MM.1S (cell line): Measurements from ENCODE around the gene TIMP4.

Source experiments
- DNase-seq: peaks from one replicate; pipeline ENCODE4 v3.0.0-alpha.2; 2015
- H2AFZ ChIP-seq: fragments of 300-600 bp; sonication (generic); 2 replicates; pipeline ENCODE4 v1.6.0; 2016; ENCODE audit warnings: antibody characterized with exemption, low read length
- H3F3A ChIP-seq: fragments of 300-600 bp; sonication (generic); 2 replicates; pipeline ENCODE4 v1.6.1; 2016; ENCODE audit warnings: mild to moderate bottlenecking, antibody characterized with exemption, low read length, moderate library complexity, mixed read lengths; ENCODE audit not compliant: insufficient read depth
- H3K27ac ChIP-seq: fragments of 300-600 bp; sonication (generic); 2 replicates; pipeline ENCODE4 v1.5.1; 2016; ENCODE audit warnings: mild to moderate bottlenecking, low read length
- H3K27me3 ChIP-seq: fragments of 300-600 bp; sonication (generic); replicated peaks from 2 replicates; pipeline ENCODE4 v1.6.0; 2016; ENCODE audit warnings: low read length; ENCODE audit not compliant: insufficient read depth
- H3K36me3 ChIP-seq: fragments of 300-600 bp; sonication (generic); replicated peaks from 2 replicates; pipeline ENCODE4 v1.6.1; 2016; ENCODE audit warnings: mild to moderate bottlenecking, low read length, mixed read lengths; ENCODE audit not compliant: insufficient read depth
- H3K4me1 ChIP-seq: fragments of 300-600 bp; sonication (generic); 2 replicates; pipeline ENCODE4 v1.6.1; 2016; ENCODE audit warnings: low read length, mixed read lengths
- H3K4me2 ChIP-seq: fragments of 300-600 bp; sonication (generic); 2 replicates; pipeline ENCODE4 v1.6.0; 2016; ENCODE audit warnings: low read depth, low read length
- H3K4me3 ChIP-seq: fragments of 300-600 bp; sonication (generic); 2 replicates; pipeline ENCODE4 v1.5.1; 2016; ENCODE audit warnings: low read length, mixed read lengths
- H3K79me2 ChIP-seq: fragments of 300-600 bp; sonication (generic); 2 replicates; pipeline ENCODE4 v1.6.1; 2016; ENCODE audit warnings: mixed run types, low read length, mixed read lengths
- H3K9ac ChIP-seq: fragments of 300-600 bp; sonication (generic); 2 replicates; pipeline ENCODE4 v1.6.1; 2016; ENCODE audit warnings: low read length, mixed read lengths
- H3K9me2 ChIP-seq: fragments of 300-600 bp; sonication (generic); replicated peaks from 2 replicates; pipeline ENCODE4 v1.6.1; 2016; ENCODE audit warnings: mild to moderate bottlenecking, low read length, mixed read lengths; ENCODE audit not compliant: insufficient read depth
- H3K9me3 ChIP-seq: fragments of 300-600 bp; sonication (generic); replicated peaks from 2 replicates; pipeline ENCODE4 v1.6.1; 2016; ENCODE audit warnings: mild to moderate bottlenecking, low read length, mixed read lengths; ENCODE audit not compliant: insufficient read depth
- H4K20me1 ChIP-seq: fragments of 300-600 bp; sonication (generic); 2 replicates; pipeline ENCODE4 v1.6.1; 2016; ENCODE audit warnings: mild to moderate bottlenecking, low read length, moderate library complexity, mixed read lengths; ENCODE audit not compliant: insufficient read depth
- EZH2 ChIP-seq: fragments of 300-600 bp; sonication (generic); optimal IDR thresholded peaks from 2 replicates; pipeline ENCODE3; 2017; ENCODE audit warnings: low read depth, mild to moderate bottlenecking, antibody characterized with exemption, low read length, mixed read lengths
- EZH2phosphoT487 ChIP-seq: fragments of 300-600 bp; sonication (generic); IDR thresholded peaks from 2 replicates; pipeline ENCODE4 v1.6.1; 2018; ENCODE audit warnings: antibody characterized with exemption, low read length
- TF ChIP-seq, protein P1 (sequence below): fragments of 300-600 bp; sonication (generic); IDR thresholded peaks from 2 replicates; pipeline ENCODE4 v1.5.1; 2016; ENCODE audit warnings: antibody characterized with exemption, low read length, mixed read lengths

Gene TIMP4

DNA sequence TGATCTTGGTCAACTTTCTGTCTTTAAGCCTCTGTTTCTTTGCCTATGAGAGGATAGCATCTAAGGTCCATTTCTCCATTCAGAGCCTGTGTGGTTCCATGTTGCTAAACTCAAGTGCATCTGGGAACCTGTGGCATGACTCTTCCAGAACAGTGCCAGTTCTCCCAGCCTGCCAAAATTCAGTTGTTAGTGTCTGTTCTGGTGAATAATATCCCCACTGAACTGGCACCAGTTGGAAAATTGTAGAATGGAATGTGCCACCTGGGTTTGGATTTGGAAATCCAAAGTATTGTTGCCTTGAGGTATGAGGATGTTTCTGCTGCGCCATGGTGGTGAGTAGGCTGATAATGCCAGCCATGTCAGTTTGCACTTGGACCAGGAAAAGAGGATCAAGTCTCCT lies 31.3 kb downstream of the TIMP4 start:
- Histone ChIP-seq H3K79me2 (no peaks in the 10 kb centered on the region), H2AFZ (no peak overlapping the region), H3K27me3 (no peaks in the 10 kb centered on the region), H4K20me1 (no peaks in the 10 kb centered on the region), H3K9ac (no peak overlapping the region), H3K9me3 (no peaks in the 10 kb centered on the region), H3K4me1 (no peaks in the 10 kb centered on the region), H3K36me3 (no peaks in the 10 kb centered on the region), H3K4me3 (no peak overlapping the region), H3K4me2 (no peak overlapping the region), H3F3A (no peaks in the 10 kb centered on the region), H3K27ac (no peak overlapping the region), H3K9me2 (no peaks in the 10 kb centered on the region)
- DNase-seq = no peak
- no peak for TF ChIP-seq EZH2
- TF ChIP-seq EZH2phosphoT487 = no peak
- TF ChIP-seq, protein P1, sequence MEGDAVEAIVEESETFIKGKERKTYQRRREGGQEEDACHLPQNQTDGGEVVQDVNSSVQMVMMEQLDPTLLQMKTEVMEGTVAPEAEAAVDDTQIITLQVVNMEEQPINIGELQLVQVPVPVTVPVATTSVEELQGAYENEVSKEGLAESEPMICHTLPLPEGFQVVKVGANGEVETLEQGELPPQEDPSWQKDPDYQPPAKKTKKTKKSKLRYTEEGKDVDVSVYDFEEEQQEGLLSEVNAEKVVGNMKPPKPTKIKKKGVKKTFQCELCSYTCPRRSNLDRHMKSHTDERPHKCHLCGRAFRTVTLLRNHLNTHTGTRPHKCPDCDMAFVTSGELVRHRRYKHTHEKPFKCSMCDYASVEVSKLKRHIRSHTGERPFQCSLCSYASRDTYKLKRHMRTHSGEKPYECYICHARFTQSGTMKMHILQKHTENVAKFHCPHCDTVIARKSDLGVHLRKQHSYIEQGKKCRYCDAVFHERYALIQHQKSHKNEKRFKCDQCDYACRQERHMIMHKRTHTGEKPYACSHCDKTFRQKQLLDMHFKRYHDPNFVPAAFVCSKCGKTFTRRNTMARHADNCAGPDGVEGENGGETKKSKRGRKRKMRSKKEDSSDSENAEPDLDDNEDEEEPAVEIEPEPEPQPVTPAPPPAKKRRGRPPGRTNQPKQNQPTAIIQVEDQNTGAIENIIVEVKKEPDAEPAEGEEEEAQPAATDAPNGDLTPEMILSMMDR = no peak

DNA sequence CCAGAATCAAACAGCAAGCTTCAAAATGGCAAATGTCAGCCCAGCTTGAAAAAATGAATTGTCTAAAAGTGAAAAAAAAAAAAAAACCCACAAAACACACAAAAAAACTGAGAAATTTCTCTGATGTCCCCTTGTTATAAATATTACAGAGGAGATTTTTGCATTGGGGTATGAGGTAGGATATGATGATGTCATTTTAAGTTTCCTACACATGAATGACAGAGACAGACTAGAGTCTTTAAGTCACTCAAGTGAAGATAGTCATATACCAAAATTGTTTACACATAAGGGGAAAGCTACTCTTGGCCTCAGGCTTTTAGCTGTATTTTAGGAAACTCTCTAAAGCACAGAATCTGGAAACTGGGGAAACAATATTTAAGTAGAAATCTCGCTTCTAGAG lies 32.9 kb downstream of the TIMP4 start:
- no peaks in the 10 kb centered on the region for H3K9me2 ChIP-seq
- no peaks in the 10 kb centered on the region for H3K27me3 ChIP-seq
- no peak for DNase-seq
- H4K20me1 ChIP-seq = no peaks in the 10 kb centered on the region
- no peak overlapping the region for H3K4me3 ChIP-seq
- no peak overlapping the region for H3K9ac ChIP-seq
- no peak overlapping the region for H3K4me2 ChIP-seq
- no peaks in the 10 kb centered on the region for H3K79me2 ChIP-seq
- TF ChIP-seq EZH2phosphoT487 (no peak), EZH2 (no peak)
- TF ChIP-seq, protein P1 = no peak
- H3K9me3 ChIP-seq = no peaks in the 10 kb centered on the region
- no peaks in the 10 kb centered on the region for H3F3A ChIP-seq
- H3K27ac ChIP-seq = no peak overlapping the region
- H3K36me3 ChIP-seq = no peaks in the 10 kb centered on the region
- no peaks in the 10 kb centered on the region for H3K4me1 ChIP-seq
- no peak overlapping the region for H2AFZ ChIP-seq

DNA sequence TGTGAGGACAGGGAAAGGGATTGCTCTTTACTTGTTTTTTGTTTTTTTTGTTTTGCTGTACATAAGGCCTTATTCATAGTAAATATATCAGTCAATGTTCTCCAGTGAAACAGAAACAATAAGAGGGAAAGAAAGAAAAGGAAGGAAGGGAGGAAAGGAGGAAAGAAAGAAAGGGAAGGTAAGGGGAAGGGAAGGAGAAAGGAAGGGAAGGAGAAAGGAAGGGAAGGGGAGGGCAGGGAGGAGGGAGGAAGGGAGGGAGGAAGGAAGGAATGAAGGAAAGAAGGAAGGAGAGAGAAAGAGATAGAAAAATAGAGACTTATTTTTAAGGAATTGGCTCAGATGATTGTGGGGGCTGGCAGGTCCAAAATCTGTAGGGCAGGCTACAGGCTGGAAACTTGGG lies 37.2 kb downstream of the TIMP4 start:
- H4K20me1 ChIP-seq = no peaks in the 10 kb centered on the region
- no peaks in the 10 kb centered on the region for H3F3A ChIP-seq
- H3K4me2 ChIP-seq = no peak overlapping the region
- no peaks in the 10 kb centered on the region for H3K4me1 ChIP-seq
- H3K27me3 ChIP-seq = no peaks in the 10 kb centered on the region
- no peak for TF ChIP-seq EZH2phosphoT487
- TF ChIP-seq, protein P1 = no peak
- TF ChIP-seq EZH2 = no peak
- no peak overlapping the region for H3K27ac ChIP-seq
- H3K4me3 ChIP-seq = no peak overlapping the region
- no peak overlapping the region for H3K9ac ChIP-seq
- H3K9me2 ChIP-seq = no peaks in the 10 kb centered on the region
- H2AFZ ChIP-seq = no peak overlapping the region
- no peaks in the 10 kb centered on the region for H3K79me2 ChIP-seq
- no peak for DNase-seq
- no peaks in the 10 kb centered on the region for H3K9me3 ChIP-seq
- no peaks in the 10 kb centered on the region for H3K36me3 ChIP-seq
